Measurements from ENCODE around the gene SDC1.

The SDC1 gene

GRCh38 chr2:20180676-20181648 lies 44.0 kb downstream of the SDC1 start:
- no peak for DNase-seq

GRCh38 chr2:20179755-20180594 lies 45.0 kb downstream of the SDC1 start:
- peak; percentile 47 to 78 for DNase-seq

- DNase-seq: no peak
These were observed 45.5 kb downstream of the SDC1 start for GRCh38 chr2:20179466-20179754.

- DNase-seq: no peak
These were observed 46.1 kb downstream of the SDC1 start for GRCh38 chr2:20178666-20179465.

GRCh38 chr2:20178249-20178607 lies 46.7 kb downstream of the SDC1 start:
- no peak for DNase-seq

GRCh38 chr2:20177556-20178248 lies 47.2 kb downstream of the SDC1 start:
- no peak for DNase-seq

GRCh38 chr2:20176760-20177159 lies 48.2 kb downstream of the SDC1 start:
- no peak for DNase-seq

- no peak for DNase-seq
These were observed 49.0 kb downstream of the SDC1 start for GRCh38 chr2:20175931-20176330.

- no peak for DNase-seq
These were observed 49.7 kb downstream of the SDC1 start for GRCh38 chr2:20175267-20175666.

GRCh38 chr2:20174410-20174809 lies 50.5 kb downstream of the SDC1 start:
- no peak for DNase-seq

- no peak for DNase-seq
These were observed 51.2 kb downstream of the SDC1 start for GRCh38 chr2:20173496-20174402.

- DNase-seq: no peak
These were observed 51.9 kb downstream of the SDC1 start for GRCh38 chr2:20173064-20173463.

GRCh38 chr2:20172273-20173055 lies 52.5 kb downstream of the SDC1 start:
- DNase-seq: no peak

- no peak for DNase-seq
These were observed 53.4 kb downstream of the SDC1 start for GRCh38 chr2:20171445-20171977.

- DNase-seq: no peak
These were observed 54.2 kb downstream of the SDC1 start for GRCh38 chr2:20170704-20171250.

- DNase-seq: peak in 1 of 2 experiments; percentile 66
These were observed 54.9 kb downstream of the SDC1 start for GRCh38 chr2:20169796-20170703.

- DNase-seq: no peak
These were observed 55.9 kb downstream of the SDC1 start for GRCh38 chr2:20168727-20169696.
